ENCODE measurements around the gene MSRB3.

MSRB3 gene

GRCh38 chr12:65501093-65501621 lies 222.7 kb downstream of the MSRB3 start:
- no peak for DNase-seq

- no peak for DNase-seq
Observed at GRCh38 chr12:65501935-65502334, 223.5 kb downstream of the MSRB3 start.

GRCh38 chr12:65504417-65504816 lies 225.9 kb downstream of the MSRB3 start:
- DNase-seq, result no peak

GRCh38 chr12:65505386-65506121 lies 227.1 kb downstream of the MSRB3 start:
- DNase-seq, result no peak

GRCh38 chr12:65508276-65509035 lies 230.0 kb downstream of the MSRB3 start:
- no peak for DNase-seq

- DNase-seq, result no peak
Observed at GRCh38 chr12:65510007-65510406, 231.5 kb downstream of the MSRB3 start.

GRCh38 chr12:65510584-65511050 lies 232.1 kb downstream of the MSRB3 start:
- no peak for DNase-seq

- DNase-seq, result no peak
Observed at GRCh38 chr12:65511134-65511834, 232.8 kb downstream of the MSRB3 start.

- DNase-seq, result no peak
Observed at GRCh38 chr12:65511912-65512311, 233.4 kb downstream of the MSRB3 start.
